Prostate gland (tissue), 2 donors: ENCODE results near the gene CNTN5.

Source experiments
- CTCF ChIP-seq, 4 experiments: fragments of 200-600 bp in 2 of 4; fragments of 450-650 bp in 2 of 4; sonication (generic) in 2 of 4; IDR thresholded peaks; 1 replicate in 3 of 4; 2 replicates in 1 of 4; pipeline ENCODE4 v1.5.1; 2016 to 2019; ENCODE audit warnings: antibody characterized with exemption in 4 of 4, mild to moderate bottlenecking in 2 of 4, moderate library complexity in 2 of 4
- POLR2A ChIP-seq: fragments of 450-650 bp; IDR thresholded peaks from one replicate; pipeline ENCODE4 v1.6.1; 2016; ENCODE audit warnings: antibody characterized with exemption, mild to moderate bottlenecking
- POLR2AphosphoS5 ChIP-seq: sonication (generic); formaldehyde crosslinking; IDR thresholded peaks from one replicate; pipeline ENCODE4 v1.6.1; 2017; ENCODE audit warnings: antibody characterized with exemption

DNA sequence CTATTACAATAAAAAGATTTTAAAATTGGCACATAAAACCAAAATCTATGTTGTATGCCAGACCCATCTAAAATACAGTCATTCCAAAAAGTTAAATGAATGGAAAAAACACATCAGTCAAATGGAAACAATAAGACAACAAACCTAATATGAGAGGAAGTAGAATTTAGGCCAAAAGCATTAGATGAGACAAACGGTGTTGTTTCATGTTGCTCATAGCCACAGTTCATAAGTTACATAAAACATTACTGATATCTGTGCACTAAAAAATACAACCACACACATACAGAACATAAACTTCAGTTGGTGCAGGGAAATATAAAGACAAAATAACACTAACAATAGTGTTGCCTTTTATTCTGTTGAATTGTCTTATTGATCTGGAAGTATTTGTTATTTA lies 661.9 kb downstream of the CNTN5 start:
- TF ChIP-seq CTCF (IDR thresholded peaks at IDR 0.05) (no peak), POLR2A (no peak), POLR2AphosphoS5 (no peak)
